ENCODE results near the gene PFN1.
"Not testable (repeated sequence)": the region's sequence is repeated elsewhere in the genome, so short reads cannot be mapped to it uniquely, and the experiment has no call there.

Gene PFN1

GRCh38 chr17:4945176-4945943 lies 3.0 kb downstream of the PFN1 start:
- DNase-seq: peak; percentile 51

- DNase-seq: no peak
Measured at GRCh38 chr17:4944554-4945175, 3.7 kb downstream of the PFN1 start.

- no peak for DNase-seq
Measured at GRCh38 chr17:4944163-4944553, 4.2 kb downstream of the PFN1 start.

- DNase-seq: no peak
Measured at GRCh38 chr17:4942760-4943508, 5.4 kb downstream of the PFN1 start.

- DNase-seq: no peak
Measured at GRCh38 chr17:4941319-4941610, 7.1 kb downstream of the PFN1 start.

GRCh38 chr17:4940555-4941318 lies 7.6 kb downstream of the PFN1 start:
- no peak for DNase-seq

GRCh38 chr17:4939796-4940554 lies 8.4 kb downstream of the PFN1 start, which contains the start of the genes RNF167 and SLC25A11:
TSS of gene RNF167 (plus strand) at chr17:4940268. CDS start at chr17:4940910, 642 bp downstream.
TSS of gene SLC25A11 (minus strand) at chr17:4940046. CDS start at chr17:4939910, 136 bp downstream.
- DNase-seq: peak; percentile 96

GRCh38 chr17:4939546-4939795 lies 8.9 kb downstream of the PFN1 start:
- no peak for DNase-seq

GRCh38 chr17:4938688-4939545 lies 9.4 kb downstream of the PFN1 start:
- DNase-seq: peak; percentile 31

GRCh38 chr17:4938069-4938491 lies 10.2 kb downstream of the PFN1 start:
- DNase-seq: no peak

- no peak for DNase-seq
Measured at GRCh38 chr17:4937553-4937952, 10.8 kb downstream of the PFN1 start.

- DNase-seq: no peak
Measured at GRCh38 chr17:4936436-4936835, 11.9 kb downstream of the PFN1 start.

- no peak for DNase-seq
Measured at GRCh38 chr17:4935650-4936049, 12.7 kb downstream of the PFN1 start.

- peak; percentile 92 for DNase-seq
Measured at GRCh38 chr17:4934173-4934979, 14.0 kb downstream of the PFN1 start.

GRCh38 chr17:4933646-4934045 lies 14.7 kb downstream of the PFN1 start:
- no peak for DNase-seq

GRCh38 chr17:4932756-4933155 lies 15.6 kb downstream of the PFN1 start:
- no peak for DNase-seq

- DNase-seq: no peak
Measured at GRCh38 chr17:4931963-4932362, 16.4 kb downstream of the PFN1 start, which contains the start of gene GP1BA. TSS of gene GP1BA (plus strand) at chr17:4932277. CDS start at chr17:4932605, 328 bp downstream.

GRCh38 chr17:4928881-4929280 lies 19.4 kb downstream of the PFN1 start:
- DNase-seq: no peak

GRCh38 chr17:4926577-4927335 lies 21.6 kb downstream of the PFN1 start:
- DNase-seq: not testable (repeated sequence)

GRCh38 chr17:4921320-4921719 lies 27.0 kb downstream of the PFN1 start:
- no peak for DNase-seq

All from RPMI8226 (cell line).